PC-3 (cell line): Measurements from ENCODE around the gene JARID2.

Experiments used
- CTCF ChIP-seq: fragments of 300-600 bp; sonication (generic); conservative IDR thresholded peaks from 2 replicates; pipeline ENCODE4 v1.5.1; 2017; ENCODE audit warnings: antibody characterized with exemption, low read depth, mild to moderate bottlenecking, low read length
- EZH2 ChIP-seq: fragments of 300-600 bp; sonication (generic); IDR thresholded peaks from one replicate; pipeline ENCODE4 v1.6.1; 2017; ENCODE audit warnings: antibody characterized with exemption, mild to moderate bottlenecking, low read length; ENCODE audit not compliant: unreplicated experiment

- TF ChIP-seq CTCF (no peak), EZH2 (no peak)
Observed at GRCh38 chr6:15465212-15465611, 219.3 kb downstream of the JARID2 start.
